ENCODE data around the gene SAMD11.

DNA sequence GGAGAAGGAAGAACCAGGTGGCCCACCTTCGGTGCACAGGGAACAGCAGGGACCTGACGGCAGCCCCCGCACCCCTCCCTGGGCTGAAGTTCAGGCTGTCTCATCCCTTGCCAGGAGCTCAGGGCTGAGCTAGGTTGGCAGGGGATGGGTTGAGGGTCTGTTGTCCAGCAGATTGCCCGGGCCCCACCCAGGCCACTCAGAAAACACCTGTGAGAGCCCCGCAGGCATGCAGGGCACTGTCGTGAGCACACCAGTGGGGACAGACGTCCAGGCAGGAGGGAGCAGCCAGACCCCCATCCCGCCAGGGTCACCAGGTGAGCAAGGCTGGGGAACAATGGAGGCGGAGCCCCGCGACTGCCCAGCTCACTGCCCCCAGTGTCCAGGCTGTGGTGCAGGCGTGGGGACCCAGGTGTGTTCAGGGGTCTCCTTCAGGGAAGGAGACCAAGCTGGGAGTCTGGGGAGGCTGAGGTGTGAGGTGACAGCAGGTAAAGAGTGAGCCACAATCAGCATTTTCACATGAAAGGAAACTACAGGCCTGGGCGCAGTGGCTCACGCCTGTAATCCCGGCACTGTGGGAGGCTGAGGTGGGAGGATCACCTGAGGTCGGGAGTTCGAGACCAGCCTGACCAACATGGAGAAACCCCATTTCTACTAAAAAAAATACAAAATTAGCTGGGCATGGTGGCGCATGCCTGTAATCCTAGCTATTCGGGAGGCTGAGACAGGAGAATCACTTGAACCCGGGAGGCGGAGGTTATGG, 9.4 kb upstream of the SAMD11 start:
- TF ChIP-seq, protein P1, sequence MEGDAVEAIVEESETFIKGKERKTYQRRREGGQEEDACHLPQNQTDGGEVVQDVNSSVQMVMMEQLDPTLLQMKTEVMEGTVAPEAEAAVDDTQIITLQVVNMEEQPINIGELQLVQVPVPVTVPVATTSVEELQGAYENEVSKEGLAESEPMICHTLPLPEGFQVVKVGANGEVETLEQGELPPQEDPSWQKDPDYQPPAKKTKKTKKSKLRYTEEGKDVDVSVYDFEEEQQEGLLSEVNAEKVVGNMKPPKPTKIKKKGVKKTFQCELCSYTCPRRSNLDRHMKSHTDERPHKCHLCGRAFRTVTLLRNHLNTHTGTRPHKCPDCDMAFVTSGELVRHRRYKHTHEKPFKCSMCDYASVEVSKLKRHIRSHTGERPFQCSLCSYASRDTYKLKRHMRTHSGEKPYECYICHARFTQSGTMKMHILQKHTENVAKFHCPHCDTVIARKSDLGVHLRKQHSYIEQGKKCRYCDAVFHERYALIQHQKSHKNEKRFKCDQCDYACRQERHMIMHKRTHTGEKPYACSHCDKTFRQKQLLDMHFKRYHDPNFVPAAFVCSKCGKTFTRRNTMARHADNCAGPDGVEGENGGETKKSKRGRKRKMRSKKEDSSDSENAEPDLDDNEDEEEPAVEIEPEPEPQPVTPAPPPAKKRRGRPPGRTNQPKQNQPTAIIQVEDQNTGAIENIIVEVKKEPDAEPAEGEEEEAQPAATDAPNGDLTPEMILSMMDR (conservative IDR thresholded peaks at IDR 0.05; ENCODE audit: low read length): no peak
- no peak for TF ChIP-seq EZH2phosphoT487 (IDR thresholded peaks at IDR 0.05; ENCODE audit: borderline replicate concordance)
